HepG2 (cell line): ENCODE results near the gene RAB3A. TPM values are rescaled to one million over a fixed set of nuclear protein-coding genes. Genes with fewer than 3 reads are reported as not detected.
A peak's percentile ranks its signal among the peaks of the same experiment; 100 is the strongest.

Experiments used
- HNRNPH1 ChIP-seq: fragments of 200-400 bp; formaldehyde crosslinking; optimal IDR thresholded peaks from 2 replicates; pipeline ENCODE3; 2017; ENCODE audit warnings: mild to moderate bottlenecking, low read depth, low read length
- JUNB ChIP-seq: sonication (generic); formaldehyde crosslinking; IDR thresholded peaks from 2 replicates; pipeline ENCODE4 v1.8.0; 2022; ENCODE audit warnings: missing genetic modification reagents, mild to moderate bottlenecking, borderline replicate concordance
- KDM4B ChIP-seq: sonication (generic); formaldehyde crosslinking; IDR thresholded peaks from 2 replicates; pipeline ENCODE4 v1.4.0; 2020; ENCODE audit warnings: missing genetic modification reagents
- MAZ ChIP-seq, 2 experiments: sonication (generic) in 1 of 2; formaldehyde crosslinking in 1 of 2; IDR thresholded peaks; 2 replicates each; pipeline versions ENCODE4 v1.5.0 to v1.6.1; 2012 to 2020; ENCODE audit warnings: low read depth in 2 of 2, mild to moderate bottlenecking in 2 of 2, borderline replicate concordance in 1 of 2, improper control_type of control experiment in 1 of 2, low read length in 1 of 2, missing genetic modification reagents in 1 of 2, moderate library complexity in 1 of 2
- NFE2L1 ChIP-seq: sonication (generic); formaldehyde crosslinking; IDR thresholded peaks from 2 replicates; pipeline ENCODE4 v1.4.0; 2020; ENCODE audit warnings: missing genetic modification reagents, mild to moderate bottlenecking, borderline replicate concordance
- NFIB ChIP-seq: sonication (generic); formaldehyde crosslinking; IDR thresholded peaks from 2 replicates; pipeline ENCODE4 v1.9.0; 2021; ENCODE audit warnings: missing genetic modification reagents, mild to moderate bottlenecking, borderline replicate concordance
- NPAS2 ChIP-seq: sonication (generic); formaldehyde crosslinking; IDR thresholded peaks from 2 replicates; pipeline ENCODE4 v1.8.0; 2022; ENCODE audit warnings: mild to moderate bottlenecking, missing genetic modification reagents, borderline replicate concordance
- SAP130 ChIP-seq: IDR thresholded peaks from 2 replicates; pipeline ENCODE4 v1.6.1; 2016; ENCODE audit warnings: low read depth
- TAF15 ChIP-seq: fragments of 200-400 bp; formaldehyde crosslinking; IDR thresholded peaks from one replicate; pipeline ENCODE4 v1.6.1; 2018; ENCODE audit warnings: mild to moderate bottlenecking, low read depth, low read length; ENCODE audit not compliant: poor library complexity, severe bottlenecking
- ZBTB38 ChIP-seq: sonication (generic); formaldehyde crosslinking; IDR thresholded peaks from 2 replicates; pipeline ENCODE4 v1.5.1; 2020; ENCODE audit warnings: mild to moderate bottlenecking, missing genetic modification reagents
- ZFP36 ChIP-seq: fragments of 150-350 bp; IDR thresholded peaks from 2 replicates; pipeline ENCODE4 v1.6.1; 2018; ENCODE audit warnings: borderline replicate concordance, low read length, low read depth; ENCODE audit not compliant: partially characterized antibody
- ZFP82 ChIP-seq: sonication (generic); formaldehyde crosslinking; IDR thresholded peaks from 2 replicates; pipeline ENCODE4 v1.5.1; 2020; ENCODE audit warnings: mild to moderate bottlenecking, missing genetic modification reagents, borderline replicate concordance
- ZNF160 ChIP-seq: sonication (generic); formaldehyde crosslinking; IDR thresholded peaks from 2 replicates; pipeline ENCODE4 v1.8.0; 2022; ENCODE audit warnings: mild to moderate bottlenecking, inconsistent platforms, missing genetic modification reagents
- ZNF264 ChIP-seq: sonication (generic); formaldehyde crosslinking; IDR thresholded peaks from 2 replicates; pipeline ENCODE4 v1.4.0; 2020; ENCODE audit warnings: missing genetic modification reagents
- ZNF326 ChIP-seq: sonication (generic); formaldehyde crosslinking; IDR thresholded peaks from 2 replicates; pipeline ENCODE4 v1.4.0; 2020; ENCODE audit warnings: missing genetic modification reagents, borderline replicate concordance
- ZNF329 ChIP-seq: sonication (generic); formaldehyde crosslinking; IDR thresholded peaks from 2 replicates; pipeline ENCODE4 v1.9.0; 2021; ENCODE audit warnings: low read depth, mild to moderate bottlenecking, missing genetic modification reagents
- ZNF331 ChIP-seq: sonication (generic); formaldehyde crosslinking; IDR thresholded peaks from 2 replicates; pipeline ENCODE4 v1.4.0; 2020; ENCODE audit warnings: missing genetic modification reagents
- ZNF430 ChIP-seq: sonication (generic); formaldehyde crosslinking; IDR thresholded peaks from 2 replicates; pipeline ENCODE4 v1.9.0; 2021; ENCODE audit warnings: mild to moderate bottlenecking, missing genetic modification reagents
- ZNF879 ChIP-seq: sonication (generic); formaldehyde crosslinking; IDR thresholded peaks from 2 replicates; pipeline ENCODE4 v1.8.1; 2023; ENCODE audit warnings: missing genetic modification reagents
- polyA plus RNA-seq, 8 experiments: library from polyadenylated mRNA; depleted of rRNA in 3 of 8; stranded (reverse) in 7 of 8; unstranded in 1 of 8; fragments of >200 nt; fragmentation: Illumina TruSeq in 4 of 8; extraction: Trizol in 4 of 8; gene quantifications; 2 replicates each; pipeline versions ENCODE4 v1.2.1 to v1.2.3, GENCODE V29; 2011 to 2016; ENCODE audit warnings: low read depth in 4 of 8, missing spikeins in 1 of 8, mixed read lengths in 1 of 8; ENCODE audit not compliant: insufficient read depth in 1 of 8
- total RNA-seq, 5 experiments: library from RNA; depleted of rRNA; stranded (reverse); fragments of >200 nt; fragmentation: Illumina TruSeq; extraction: Trizol; gene quantifications; 2 replicates each; pipeline ENCODE4 v1.2.3, GENCODE V29; 2016; ENCODE audit warnings: low read depth in 1 of 5
- TF ChIP-seq, protein P1 (sequence below): IDR thresholded peaks from 2 replicates; pipeline ENCODE4 v1.6.1; 2016
- TF ChIP-seq, protein P2 (sequence below): sonication (generic); formaldehyde crosslinking; IDR thresholded peaks from 2 replicates; pipeline ENCODE4 v1.8.1; 2023; ENCODE audit warnings: missing genetic modification reagents, mild to moderate bottlenecking, borderline replicate concordance
- TF ChIP-seq, protein P3 (sequence below): sonication (generic); formaldehyde crosslinking; conservative IDR thresholded peaks from 2 replicates; pipeline ENCODE4 v1.5.0; 2020; ENCODE audit warnings: missing genetic modification reagents
- TF ChIP-seq, protein P4 (sequence below): sonication (generic); formaldehyde crosslinking; IDR thresholded peaks from 2 replicates; pipeline ENCODE4 v1.8.0; 2023; ENCODE audit warnings: mild to moderate bottlenecking, missing genetic modification reagents
- TF ChIP-seq, protein P5 (sequence below): sonication (generic); formaldehyde crosslinking; IDR thresholded peaks from 2 replicates; pipeline ENCODE4 v1.5.0; 2020; ENCODE audit warnings: missing genetic modification reagents

RAB3A gene
- total and polyA plus RNA-seq, 2 of the 13 experiments (the other 11 are each of a cell fraction or from before 2014, with no cell fraction given) = 0.58 to 0.98 TPM

DNA sequence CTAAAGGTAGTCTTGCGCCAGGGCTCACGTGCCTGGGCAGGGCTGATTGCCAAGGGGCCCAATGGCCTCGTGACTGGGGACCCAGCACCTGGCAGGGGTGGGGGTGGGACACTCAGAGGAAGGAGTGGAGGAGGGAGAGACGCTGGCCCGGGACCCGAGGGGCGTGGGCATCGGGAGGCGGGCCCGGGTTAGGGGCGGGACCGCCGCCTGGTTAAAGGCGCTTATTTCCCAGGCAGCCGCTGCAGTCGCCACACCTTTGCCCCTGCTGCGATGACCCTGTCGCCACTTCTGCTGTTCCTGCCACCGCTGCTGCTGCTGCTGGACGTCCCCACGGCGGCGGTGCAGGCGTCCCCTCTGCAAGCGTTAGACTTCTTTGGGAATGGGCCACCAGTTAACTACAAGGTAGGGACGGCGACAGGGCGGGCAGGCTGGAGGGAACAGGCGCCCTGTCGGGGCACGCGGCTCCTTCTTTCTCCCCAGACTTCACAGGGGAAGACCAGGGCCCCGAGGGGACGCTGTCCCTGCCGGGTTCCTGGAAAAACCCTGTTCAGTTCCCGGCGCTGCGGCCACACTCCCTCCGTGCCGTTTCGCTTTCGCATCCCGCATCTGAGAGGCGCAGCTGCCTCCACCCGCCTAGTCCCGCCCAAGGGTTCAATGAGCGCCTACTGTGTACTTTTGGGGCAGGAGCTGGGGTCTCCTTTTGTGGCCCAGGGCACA is 30.1 kb downstream of the RAB3A start, which contains the start of gene IFI30 (continued):
- TF ChIP-seq, protein P1, sequence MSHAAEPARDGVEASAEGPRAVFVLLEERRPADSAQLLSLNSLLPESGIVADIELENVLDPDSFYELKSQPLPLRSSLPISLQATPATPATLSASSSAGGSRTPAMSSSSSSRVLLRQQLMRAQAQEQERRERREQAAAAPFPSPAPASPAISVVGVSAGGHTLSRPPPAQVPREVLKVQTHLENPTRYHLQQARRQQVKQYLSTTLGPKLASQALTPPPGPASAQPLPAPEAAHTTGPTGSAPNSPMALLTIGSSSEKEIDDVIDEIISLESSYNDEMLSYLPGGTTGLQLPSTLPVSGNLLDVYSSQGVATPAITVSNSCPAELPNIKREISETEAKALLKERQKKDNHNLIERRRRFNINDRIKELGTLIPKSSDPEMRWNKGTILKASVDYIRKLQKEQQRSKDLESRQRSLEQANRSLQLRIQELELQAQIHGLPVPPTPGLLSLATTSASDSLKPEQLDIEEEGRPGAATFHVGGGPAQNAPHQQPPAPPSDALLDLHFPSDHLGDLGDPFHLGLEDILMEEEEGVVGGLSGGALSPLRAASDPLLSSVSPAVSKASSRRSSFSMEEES (CRISPR knock-in tag) = peak; percentile 94
- TF ChIP-seq NFIB (CRISPR knock-in tag) = 0 out of 2 replicates have a peak, but pooled peaks have one; percentile 10
- TF ChIP-seq SAP130 (CRISPR knock-in tag) = peak; percentile 65
- no peak for TF ChIP-seq ZFP36
- no peak for TF ChIP-seq NPAS2 (CRISPR knock-in tag)
- peak; percentile 28; the same call in 1 of the 2 replicates for TF ChIP-seq ZNF331
- TF ChIP-seq ZNF879 (CRISPR knock-in tag) = no peak
- TF ChIP-seq ZNF329 = 0 out of 2 replicates have a peak, but pooled peaks have one; percentile 28
- TF ChIP-seq ZNF264 (CRISPR knock-in tag) = peak; percentile 100
- peak; percentile 69 for TF ChIP-seq HNRNPH1
- TF ChIP-seq MAZ (IDR thresholded peaks at IDR 0.05; ENCODE audit: borderline replicate concordance, low read depth, low read length) = no peak
- TF ChIP-seq MAZ (CRISPR knock-in tag; IDR thresholded peaks at IDR 0.05; ENCODE audit: low read depth) = no peak; the same call in 1 of the 2 replicates
- TF ChIP-seq, protein P2, sequence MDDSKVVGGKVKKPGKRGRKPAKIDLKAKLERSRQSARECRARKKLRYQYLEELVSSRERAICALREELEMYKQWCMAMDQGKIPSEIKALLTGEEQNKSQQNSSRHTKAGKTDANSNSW (CRISPR knock-in tag) = no peak
- TF ChIP-seq, protein P3, sequence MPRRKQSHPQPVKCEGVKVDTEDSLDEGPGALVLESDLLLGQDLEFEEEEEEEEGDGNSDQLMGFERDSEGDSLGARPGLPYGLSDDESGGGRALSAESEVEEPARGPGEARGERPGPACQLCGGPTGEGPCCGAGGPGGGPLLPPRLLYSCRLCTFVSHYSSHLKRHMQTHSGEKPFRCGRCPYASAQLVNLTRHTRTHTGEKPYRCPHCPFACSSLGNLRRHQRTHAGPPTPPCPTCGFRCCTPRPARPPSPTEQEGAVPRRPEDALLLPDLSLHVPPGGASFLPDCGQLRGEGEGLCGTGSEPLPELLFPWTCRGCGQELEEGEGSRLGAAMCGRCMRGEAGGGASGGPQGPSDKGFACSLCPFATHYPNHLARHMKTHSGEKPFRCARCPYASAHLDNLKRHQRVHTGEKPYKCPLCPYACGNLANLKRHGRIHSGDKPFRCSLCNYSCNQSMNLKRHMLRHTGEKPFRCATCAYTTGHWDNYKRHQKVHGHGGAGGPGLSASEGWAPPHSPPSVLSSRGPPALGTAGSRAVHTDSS = peak; percentile 93; the same call in 1 of the 2 replicates
- no peak for TF ChIP-seq NFE2L1 (CRISPR knock-in tag)
- TF ChIP-seq ZNF326 (CRISPR knock-in tag) = no peak
- TF ChIP-seq ZBTB38 = peak; percentile 22; the same call in 1 of the 2 replicates
- no peak for TF ChIP-seq JUNB (CRISPR knock-in tag)
- TF ChIP-seq KDM4B (CRISPR knock-in tag) = peak; percentile 73; the same call in 1 of the 2 replicates
- TF ChIP-seq, protein P4, sequence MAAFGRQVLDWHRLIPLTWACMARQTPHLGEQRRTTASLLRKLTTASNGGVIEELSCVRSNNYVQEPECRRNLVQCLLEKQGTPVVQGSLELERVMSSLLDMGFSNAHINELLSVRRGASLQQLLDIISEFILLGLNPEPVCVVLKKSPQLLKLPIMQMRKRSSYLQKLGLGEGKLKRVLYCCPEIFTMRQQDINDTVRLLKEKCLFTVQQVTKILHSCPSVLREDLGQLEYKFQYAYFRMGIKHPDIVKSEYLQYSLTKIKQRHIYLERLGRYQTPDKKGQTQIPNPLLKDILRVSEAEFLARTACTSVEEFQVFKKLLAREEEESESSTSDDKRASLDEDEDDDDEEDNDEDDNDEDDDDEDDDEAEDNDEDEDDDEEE (CRISPR knock-in tag) = no peak
- no peak for TF ChIP-seq TAF15
- TF ChIP-seq ZNF160 = no peak
- TF ChIP-seq, protein P5, sequence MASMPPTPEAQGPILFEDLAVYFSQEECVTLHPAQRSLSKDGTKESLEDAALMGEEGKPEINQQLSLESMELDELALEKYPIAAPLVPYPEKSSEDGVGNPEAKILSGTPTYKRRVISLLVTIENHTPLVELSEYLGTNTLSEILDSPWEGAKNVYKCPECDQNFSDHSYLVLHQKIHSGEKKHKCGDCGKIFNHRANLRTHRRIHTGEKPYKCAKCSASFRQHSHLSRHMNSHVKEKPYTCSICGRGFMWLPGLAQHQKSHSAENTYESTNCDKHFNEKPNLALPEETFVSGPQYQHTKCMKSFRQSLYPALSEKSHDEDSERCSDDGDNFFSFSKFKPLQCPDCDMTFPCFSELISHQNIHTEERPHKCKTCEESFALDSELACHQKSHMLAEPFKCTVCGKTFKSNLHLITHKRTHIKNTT (CRISPR knock-in tag) = peak; percentile 23; the same call in 1 of the 2 replicates
- TF ChIP-seq ZNF430 (CRISPR knock-in tag) = no peak
- TF ChIP-seq ZFP82 (CRISPR knock-in tag) = no peak
